ENCODE data around the gene MBD3L4. TPM values are rescaled to one million over a fixed set of nuclear protein-coding genes. Genes with fewer than 3 reads are reported as not detected.
"Not testable (repeated sequence)": the region's sequence is repeated elsewhere in the genome, so short reads cannot be mapped to it uniquely, and the experiment has no call there.

MBD3L4 gene
- total RNA-seq, 1 donor from 2014 or later, result not detected

GRCh38 chr19:7051421-7051820 lies 11.4 kb upstream of the MBD3L4 start:
- intact Hi-C loops (cut with micrococcal nuclease), result not testable (repeated sequence)

- intact Hi-C loops (cut with micrococcal nuclease), result not testable (repeated sequence)
Observed at GRCh38 chr19:7049021-7049420, 9.0 kb upstream of the MBD3L4 start, which contains the start of gene MBD3L2. TSS of gene MBD3L2 (plus strand) at chr19:7049321. CDS start at chr19:7049374, 53 bp downstream.

- intact Hi-C loops (cut with micrococcal nuclease), result not testable (repeated sequence)
Observed at GRCh38 chr19:7041563-7041962, 1.6 kb upstream of the MBD3L4 start.

- intact Hi-C loops (cut with micrococcal nuclease), result not testable (repeated sequence)
Observed at GRCh38 chr19:7030278-7030677, 9.7 kb downstream of the MBD3L4 start, which contains the start of gene MBD3L5. TSS of gene MBD3L5 (plus strand) at chr19:7030578. CDS start at chr19:7030612, 34 bp downstream.

GRCh38 chr19:7028790-7029189 lies 11.2 kb downstream of the MBD3L4 start:
- intact Hi-C loops (cut with micrococcal nuclease), result not testable (repeated sequence)

- intact Hi-C loops (cut with micrococcal nuclease), result not testable (repeated sequence)
Observed at GRCh38 chr19:7021331-7021730, 18.6 kb downstream of the MBD3L4 start, which contains the start of gene MBD3L2B. TSS of gene MBD3L2B (minus strand) at chr19:7021431. CDS start at chr19:7021397, 34 bp downstream.

- intact Hi-C loops (cut with micrococcal nuclease), result no loop called here
Observed at GRCh38 chr19:7018828-7019227, 21.2 kb downstream of the MBD3L4 start.

- intact Hi-C loops (cut with micrococcal nuclease), result no loop called here
Observed at GRCh38 chr19:7013678-7014077, 26.3 kb downstream of the MBD3L4 start.

- intact Hi-C loops (cut with micrococcal nuclease), result no loop called here
Observed at GRCh38 chr19:7010722-7011593, 29.0 kb downstream of the MBD3L4 start.

- intact Hi-C loops (cut with micrococcal nuclease), result loop anchor here (10.0 kb wide), 2 partner anchors 63 to 123 kb away; partner anchors contain the start of gene ADGRE1
Observed at GRCh38 chr19:7007859-7008258, 32.1 kb downstream of the MBD3L4 start.

GRCh38 chr19:7006135-7006704 lies 33.8 kb downstream of the MBD3L4 start:
- intact Hi-C loops (cut with micrococcal nuclease), result loop anchor here (10.0 kb wide), 2 partner anchors 61 to 121 kb away; partner anchors contain the start of gene ADGRE1

- intact Hi-C loops (cut with micrococcal nuclease), result loop anchor here (10.0 kb wide), 2 partner anchors 60 to 120 kb away; partner anchors contain the start of gene ADGRE1
Observed at GRCh38 chr19:7004313-7004931, 35.6 kb downstream of the MBD3L4 start.

- intact Hi-C loops (cut with micrococcal nuclease), result loop anchor here (10.0 kb wide), 2 partner anchors 56 to 116 kb away; partner anchors contain the start of gene ADGRE1
Observed at GRCh38 chr19:7000816-7001215, 39.2 kb downstream of the MBD3L4 start.

GRCh38 chr19:7000333-7000732 lies 39.6 kb downstream of the MBD3L4 start:
- intact Hi-C loops (cut with micrococcal nuclease), result loop anchor here (10.0 kb wide), 2 partner anchors 56 to 116 kb away; partner anchors contain the start of gene ADGRE1

GRCh38 chr19:6999933-7000332 lies 40.0 kb downstream of the MBD3L4 start:
- intact Hi-C loops (cut with micrococcal nuclease), result loop anchor here (10.0 kb wide), 2 partner anchors 55 to 115 kb away; partner anchors contain the start of gene ADGRE1

- intact Hi-C loops (cut with micrococcal nuclease), result no loop called here
Observed at GRCh38 chr19:6997679-6998445, 42.1 kb downstream of the MBD3L4 start.

- intact Hi-C loops (cut with micrococcal nuclease), result no loop called here
Observed at GRCh38 chr19:6996810-6997209, 43.2 kb downstream of the MBD3L4 start.

GRCh38 chr19:6995054-6995453 lies 44.9 kb downstream of the MBD3L4 start:
- intact Hi-C loops (cut with micrococcal nuclease), result no loop called here

- intact Hi-C loops (cut with micrococcal nuclease), result no loop called here
Observed at GRCh38 chr19:6988257-6988656, 51.7 kb downstream of the MBD3L4 start.

GRCh38 chr19:6987850-6988249 lies 52.1 kb downstream of the MBD3L4 start:
- intact Hi-C loops (cut with micrococcal nuclease), result no loop called here

All from T-helper 2 cell treated with Interferon-gamma antibody and Interleukin-4, amounts not matched to agents 100 ng/mL and 5 ng/mL, for 36 hours (primary cell).